SU-DHL-6 (cell line): ENCODE measurements around the gene GFOD1.

Experiments used
- H2AFZ ChIP-seq: fragments of 200-600 bp; sonication (generic); 2 replicates; pipeline ENCODE4 v1.6.1; 2014; ENCODE audit warnings: low read depth, mild to moderate bottlenecking, moderate library complexity, mixed read lengths, antibody characterized with exemption, low read length; ENCODE audit not compliant: severe bottlenecking
- H3F3A ChIP-seq: fragments of 200-600 bp; shearing (Covaris generic); 2 replicates; pipeline ENCODE4 v1.6.0; 2016; ENCODE audit warnings: antibody characterized with exemption, mild to moderate bottlenecking; ENCODE audit not compliant: insufficient read depth
- H3K27ac ChIP-seq: fragments of 200-600 bp; sonication (generic); 2 replicates; pipeline ENCODE4 v1.5.1; 2016; ENCODE audit warnings: low read depth, mild to moderate bottlenecking, low read length, moderate library complexity, mixed read lengths
- H3K27me3 ChIP-seq: fragments of 200-600 bp; sonication (generic), shearing (Covaris generic); 2 replicates; pipeline ENCODE4 v1.6.0; 2014; ENCODE audit warnings: mild to moderate bottlenecking, low read length
- H3K36me3 ChIP-seq: fragments of 200-600 bp; sonication (generic); 2 replicates; pipeline ENCODE4 v1.6.1; 2014; ENCODE audit warnings: mild to moderate bottlenecking, low read length, mixed read lengths
- H3K4me2 ChIP-seq: fragments of 300-600, 200-600 bp; shearing (Covaris generic), sonication (generic); 2 replicates; pipeline ENCODE4 v1.6.0; 2014; ENCODE audit warnings: low read length, low read depth, mild to moderate bottlenecking; ENCODE audit not compliant: poor library complexity, severe bottlenecking
- H3K4me3 ChIP-seq: fragments of 200-600 bp; sonication (generic); 2 replicates; pipeline ENCODE4 v1.5.1; 2014; ENCODE audit warnings: antibody characterized with exemption, low read length, mild to moderate bottlenecking, mixed read lengths; ENCODE audit not compliant: insufficient read depth, poor library complexity, severe bottlenecking
- H3K79me2 ChIP-seq: fragments of 200-600 bp; sonication (generic); 2 replicates; pipeline ENCODE4 v1.6.1; 2014; ENCODE audit warnings: mild to moderate bottlenecking, low read length, moderate library complexity; ENCODE audit not compliant: insufficient read depth
- H3K9ac ChIP-seq: fragments of 200-600 bp; sonication (generic); 2 replicates; pipeline ENCODE4 v1.7.0; 2014; ENCODE audit warnings: mild to moderate bottlenecking, low read length
- H3K9me2 ChIP-seq: fragments of 200-600 bp; sonication (generic); replicated peaks from 2 replicates; pipeline ENCODE4 v1.6.1; 2014; ENCODE audit warnings: low read length; ENCODE audit not compliant: insufficient read depth
- H3K9me3 ChIP-seq: fragments of 200-600 bp; sonication (generic); 2 replicates; pipeline ENCODE4 v1.6.1; 2014; ENCODE audit warnings: low read length, mixed read lengths; ENCODE audit not compliant: insufficient read depth
- H4K20me1 ChIP-seq: fragments of 200-600 bp; sonication (generic); 2 replicates; pipeline ENCODE4 v1.6.1; 2014; ENCODE audit warnings: low read depth, mild to moderate bottlenecking, antibody characterized with exemption, low read length, moderate library complexity, mixed read lengths
- EZH2phosphoT487 ChIP-seq: fragments of 200-600 bp; sonication (generic), shearing (Covaris generic); conservative IDR thresholded peaks from 2 replicates; pipeline ENCODE4 v1.6.1; 2018; ENCODE audit warnings: mild to moderate bottlenecking, antibody characterized with exemption, low read length, moderate library complexity, mixed read lengths
- TF ChIP-seq, protein P1 (sequence below): fragments of 200-600 bp; sonication (generic); IDR thresholded peaks from one replicate; pipeline ENCODE4 v1.5.1; 2017; ENCODE audit warnings: antibody characterized with exemption, mild to moderate bottlenecking, low read length, moderate library complexity; ENCODE audit not compliant: insufficient read depth, poor library complexity, severe bottlenecking

GFOD1 gene

DNA sequence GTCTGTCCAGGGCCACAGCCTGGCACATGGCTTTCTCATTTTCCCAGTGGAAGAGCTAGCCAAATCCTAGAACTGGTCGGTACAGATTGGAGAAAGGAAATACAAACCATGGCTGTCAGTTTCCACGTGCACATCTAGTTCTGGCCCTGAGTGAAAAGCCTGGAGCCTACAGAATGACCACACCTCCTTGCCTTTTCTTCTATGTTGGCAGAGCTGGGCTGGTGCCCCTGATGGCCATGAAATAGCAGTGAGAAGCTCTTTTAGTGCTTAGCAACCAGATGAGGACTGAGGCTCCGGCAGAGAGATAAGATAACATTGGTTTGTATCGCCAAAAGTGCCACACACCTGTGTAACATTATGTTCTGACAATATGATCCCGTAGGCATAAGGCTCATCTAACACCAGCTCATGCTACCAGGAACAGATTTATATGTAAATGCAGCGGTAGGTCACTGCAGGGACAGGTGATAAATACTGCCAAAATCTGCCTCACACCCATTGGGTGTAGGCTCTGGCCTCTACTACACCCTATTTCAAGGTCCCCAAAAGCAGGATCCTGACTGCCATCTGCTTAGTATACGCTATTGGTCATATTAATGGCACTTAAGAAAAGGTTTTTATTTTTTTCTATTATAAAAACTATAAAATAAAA is 119.2 kb downstream of the GFOD1 start:
- Histone ChIP-seq H4K20me1 (no peaks in the 10 kb centered on the region), H3F3A (no peaks in the 10 kb centered on the region), H3K27ac (no peak overlapping the region), H3K9me3 (no peaks in the 10 kb centered on the region), H3K9me2 (no peaks in the 10 kb centered on the region), H3K9ac (no peak overlapping the region), H3K27me3 (no peaks in the 10 kb centered on the region), H3K36me3 (no peaks in the 10 kb centered on the region), H3K79me2 (no peaks in the 10 kb centered on the region), H2AFZ (no peak overlapping the region), H3K4me3 (no peak overlapping the region), H3K4me2 (no peak overlapping the region)
- no peak for TF ChIP-seq EZH2phosphoT487
- TF ChIP-seq, protein P1, sequence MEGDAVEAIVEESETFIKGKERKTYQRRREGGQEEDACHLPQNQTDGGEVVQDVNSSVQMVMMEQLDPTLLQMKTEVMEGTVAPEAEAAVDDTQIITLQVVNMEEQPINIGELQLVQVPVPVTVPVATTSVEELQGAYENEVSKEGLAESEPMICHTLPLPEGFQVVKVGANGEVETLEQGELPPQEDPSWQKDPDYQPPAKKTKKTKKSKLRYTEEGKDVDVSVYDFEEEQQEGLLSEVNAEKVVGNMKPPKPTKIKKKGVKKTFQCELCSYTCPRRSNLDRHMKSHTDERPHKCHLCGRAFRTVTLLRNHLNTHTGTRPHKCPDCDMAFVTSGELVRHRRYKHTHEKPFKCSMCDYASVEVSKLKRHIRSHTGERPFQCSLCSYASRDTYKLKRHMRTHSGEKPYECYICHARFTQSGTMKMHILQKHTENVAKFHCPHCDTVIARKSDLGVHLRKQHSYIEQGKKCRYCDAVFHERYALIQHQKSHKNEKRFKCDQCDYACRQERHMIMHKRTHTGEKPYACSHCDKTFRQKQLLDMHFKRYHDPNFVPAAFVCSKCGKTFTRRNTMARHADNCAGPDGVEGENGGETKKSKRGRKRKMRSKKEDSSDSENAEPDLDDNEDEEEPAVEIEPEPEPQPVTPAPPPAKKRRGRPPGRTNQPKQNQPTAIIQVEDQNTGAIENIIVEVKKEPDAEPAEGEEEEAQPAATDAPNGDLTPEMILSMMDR, result no peak

DNA sequence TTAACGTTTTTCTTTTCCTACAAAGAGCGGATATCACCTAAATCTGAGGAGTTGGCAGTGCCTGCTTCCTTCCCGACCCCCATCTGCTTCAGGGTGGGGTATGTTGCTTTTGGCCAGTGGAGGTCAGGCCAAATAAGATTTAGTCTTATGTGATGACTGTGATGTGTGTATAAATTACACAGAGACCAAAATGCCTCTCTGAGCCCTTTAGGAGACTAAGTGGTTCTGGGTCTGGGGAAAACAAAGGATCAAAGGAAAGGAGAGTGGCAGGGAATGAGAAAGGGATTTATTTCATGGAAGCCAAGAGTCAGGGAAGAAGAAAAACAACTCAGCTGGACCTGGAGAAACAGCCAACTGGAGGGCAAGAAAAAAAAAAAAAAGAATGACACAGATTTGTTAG is 120.0 kb downstream of the GFOD1 start:
- TF ChIP-seq EZH2phosphoT487, result no peak
- TF ChIP-seq, protein P1, result no peak
- Histone ChIP-seq H3K9me2 (no peaks in the 10 kb centered on the region), H3K36me3 (no peaks in the 10 kb centered on the region), H4K20me1 (no peaks in the 10 kb centered on the region), H3K27ac (no peak overlapping the region), H3K4me2 (no peak overlapping the region), H3F3A (no peaks in the 10 kb centered on the region), H3K4me3 (no peak overlapping the region), H3K9me3 (no peaks in the 10 kb centered on the region), H3K9ac (no peak overlapping the region), H3K27me3 (no peaks in the 10 kb centered on the region), H2AFZ (no peak overlapping the region), H3K79me2 (no peaks in the 10 kb centered on the region)

DNA sequence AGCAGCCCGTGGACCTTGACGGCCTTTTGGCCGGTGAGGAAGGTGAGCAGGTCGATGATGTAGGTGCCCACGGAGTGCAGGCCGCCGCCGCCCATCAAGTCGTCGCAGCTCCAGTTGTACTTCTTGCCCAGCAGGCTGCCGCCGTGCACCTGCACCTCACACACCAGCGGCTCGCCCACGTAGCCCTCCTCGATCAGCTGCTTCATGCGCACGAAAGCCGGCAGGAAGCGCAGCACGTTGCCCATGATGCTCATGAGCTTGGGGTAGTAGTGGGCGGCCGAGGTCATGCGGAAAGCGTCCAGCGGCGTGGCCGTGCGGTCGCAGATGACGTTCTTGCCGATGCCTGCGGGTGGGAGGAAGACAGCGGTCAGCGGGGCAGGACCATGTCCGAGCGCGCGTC is 122.1 kb downstream of the GFOD1 start:
- Histone ChIP-seq H2AFZ (no peak overlapping the region), H3K9me2 (no peaks in the 10 kb centered on the region), H3K9me3 (no peaks in the 10 kb centered on the region), H3K36me3 (no peaks in the 10 kb centered on the region), H3F3A (no peaks in the 10 kb centered on the region), H4K20me1 (no peaks in the 10 kb centered on the region), H3K4me2 (no peak overlapping the region), H3K9ac (no peak overlapping the region), H3K79me2 (no peaks in the 10 kb centered on the region), H3K27ac (no peak overlapping the region), H3K4me3 (no peak overlapping the region), H3K27me3 (no peaks in the 10 kb centered on the region)
- no peak for TF ChIP-seq EZH2phosphoT487
- TF ChIP-seq, protein P1, result no peak
